Caco-2 (cell line): ENCODE results near the gene RAD23B. TPM values are rescaled to one million over a fixed set of nuclear protein-coding genes. Genes with fewer than 3 reads are reported as not detected.
A peak's percentile ranks its signal among the peaks of the same experiment; 100 is the strongest.

Experiments used
- BruUV-seq: library from RNA; stranded (reverse); fragments of 400-500 nt; replicated peaks from 2 replicates; lab custom pipeline; 2021; lab: Mats Ljungman, UMichigan
- CTCF ChIA-PET: fragments of 300-600 bp; sonication (Branson Sonifier 250); formaldehyde crosslinking; loops from one replicate; lab custom pipeline; 2022; ENCODE audit warnings: antibody characterized with exemption; lab: Charles Lee
- POLR2A ChIA-PET: fragments of 300-600 bp; sonication (Branson Sonifier 250); formaldehyde crosslinking; loops from one replicate; lab custom pipeline; 2022; ENCODE audit warnings: antibody characterized with exemption; lab: Charles Lee
- DNase-seq, 2 experiments: peaks; one replicate each; pipeline versions ENCODE4 v3.0.0 to v3.0.0-alpha.2; 2020 to 2022
- H3K27me3 ChIP-seq: replicated peaks from 2 replicates; pipeline ENCODE4 v1.6.0; 2011; ENCODE audit warnings: low read length; ENCODE audit not compliant: control insufficient read depth, insufficient read depth
- H3K36me3 ChIP-seq: 2 replicates; pipeline ENCODE4 v1.5.1; 2011; ENCODE audit warnings: low read length; ENCODE audit not compliant: control insufficient read depth, insufficient read depth
- H3K4me1 ChIP-seq: fragments of 250-450 bp; sonication (Bioruptor Pico); 2 replicates; pipeline ENCODE4 v1.5.1; 2020; ENCODE audit warnings: mild to moderate bottlenecking
- H3K4me3 ChIP-seq: 2 replicates; pipeline ENCODE4 v1.5.1; 2011; ENCODE audit warnings: low read depth, mild to moderate bottlenecking, control low read depth, low read length
- H3K9me3 ChIP-seq: fragments of 250-450 bp; sonication (Bioruptor Pico); 2 replicates; pipeline ENCODE4 v1.5.1; 2020; ENCODE audit warnings: mild to moderate bottlenecking, moderate library complexity
- H3K27ac Mint-ChIP-seq: one replicate; pipeline ENCODE4 v1.8.0; 2022; ENCODE audit warnings: mixed read lengths; ENCODE audit not compliant: unreplicated experiment
- H3K27me3 Mint-ChIP-seq: one replicate; pipeline ENCODE4 v1.8.0; 2022; ENCODE audit warnings: mixed read lengths; ENCODE audit not compliant: insufficient read depth, unreplicated experiment
- H3K36me3 Mint-ChIP-seq: one replicate; pipeline ENCODE4 v1.8.0; 2022; ENCODE audit warnings: mild to moderate bottlenecking, mixed read lengths; ENCODE audit not compliant: insufficient read depth, unreplicated experiment
- H3K4me1 Mint-ChIP-seq: one replicate; pipeline ENCODE4 v1.8.0; 2022; ENCODE audit warnings: low read depth, mixed read lengths; ENCODE audit not compliant: unreplicated experiment
- H3K4me3 Mint-ChIP-seq: one replicate; pipeline ENCODE4 v1.8.0; 2022; ENCODE audit warnings: mild to moderate bottlenecking, moderate library complexity, mixed read lengths; ENCODE audit not compliant: unreplicated experiment
- H3K9me3 Mint-ChIP-seq: one replicate; pipeline ENCODE4 v1.8.0; 2022; ENCODE audit warnings: mixed read lengths; ENCODE audit not compliant: unreplicated experiment
- CTCF ChIP-seq, 2 experiments: fragments of 200-600 bp in 1 of 2; IDR thresholded peaks; 1 replicate in 1 of 2; 2 replicates in 1 of 2; pipeline versions ENCODE4 v1.5.1 to v1.8.0; 2011 to 2022; ENCODE audit warnings: antibody characterized with exemption in 1 of 2, control low read depth in 1 of 2, inconsistent platforms in 1 of 2, low read depth in 1 of 2, low read length in 1 of 2, mild to moderate bottlenecking in 1 of 2, moderate library complexity in 1 of 2; ENCODE audit not compliant: insufficient read depth in 1 of 2, severe bottlenecking in 1 of 2, unreplicated experiment in 1 of 2
- intact Hi-C: fragments of 100-400 bp; cut with micrococcal nuclease; formaldehyde crosslinking; loops from one replicate; pipeline ENCODE4 v1.10.0; 2022; ENCODE audit not compliant: unreplicated experiment
- total RNA-seq: library from RNA; stranded (reverse); gene quantifications from 2 replicates; pipeline ENCODE4 v1.2.3, GENCODE V29; 2022

Gene RAD23B
- total RNA-seq, 1 experiment from 2014 or later = 188 TPM

GRCh38 chr9:107368696-107369095 lies 85.6 kb downstream of the RAD23B start:
- peaks cover 30% of the 10 kb centered on the region for H3K4me1 ChIP-seq
- H3K9me3 Mint-ChIP-seq = no peaks in the 10 kb centered on the region
- H3K27ac Mint-ChIP-seq = peak overlapping the region; percentile 88
- H3K4me1 Mint-ChIP-seq = peaks cover 17% of the 10 kb centered on the region
- H3K27me3 ChIP-seq = no peaks in the 10 kb centered on the region
- ChIA-PET POLR2A (no interaction called here), CTCF (interaction anchor here (0.6 kb wide), 1 partner anchor 15 kb away, joined by 3 read pairs; no protein-coding TSS in a partner anchor)
- no TSS peak for BruUV-seq
- H3K36me3 Mint-ChIP-seq = peaks cover 11% of the 10 kb centered on the region
- H3K4me3 ChIP-seq = no peak overlapping the region
- TF ChIP-seq CTCF (IDR thresholded peaks at IDR 0.05; ENCODE audit: insufficient read depth in 1 of 2, low read depth in 1 of 2, low read length in 1 of 2, severe bottlenecking in 1 of 2, unreplicated experiment in 1 of 2) = no peak
- peak; percentile 69 to 82 for DNase-seq
- intact Hi-C loops = loop anchor here (1.0 to 2.0 kb wide), 2 partner anchors 20 to 92 kb away; no protein-coding TSS in a partner anchor
- H3K27me3 Mint-ChIP-seq = no peaks in the 10 kb centered on the region
- no peaks in the 10 kb centered on the region for H3K9me3 ChIP-seq
- H3K36me3 ChIP-seq = no peaks in the 10 kb centered on the region
- H3K4me3 Mint-ChIP-seq = peak overlapping the region; percentile 63

- peaks cover 4% of the 10 kb centered on the region for H3K36me3 Mint-ChIP-seq
- intact Hi-C loops = no loop called here
Observed at GRCh38 chr9:107373809-107374208, 90.7 kb downstream of the RAD23B start.

GRCh38 chr9:107375001-107375400 lies 91.9 kb downstream of the RAD23B start:
- H3K9me3 Mint-ChIP-seq = no peaks in the 10 kb centered on the region
- no peak for TF ChIP-seq CTCF (IDR thresholded peaks at IDR 0.05; ENCODE audit: insufficient read depth in 1 of 2, low read depth in 1 of 2, low read length in 1 of 2, severe bottlenecking in 1 of 2, unreplicated experiment in 1 of 2)
- BruUV-seq = no TSS peak
- no peak overlapping the region for H3K27ac Mint-ChIP-seq
- ChIA-PET CTCF (no interaction called here), POLR2A (no interaction called here)
- H3K4me1 Mint-ChIP-seq = no peaks in the 10 kb centered on the region
- no peak overlapping the region for H3K4me3 Mint-ChIP-seq
- DNase-seq = no peak
- H3K4me1 ChIP-seq = peaks cover 31% of the 10 kb centered on the region
- H3K9me3 ChIP-seq = no peaks in the 10 kb centered on the region
- H3K36me3 Mint-ChIP-seq = no peaks in the 10 kb centered on the region
- no peaks in the 10 kb centered on the region for H3K27me3 ChIP-seq
- no peaks in the 10 kb centered on the region for H3K27me3 Mint-ChIP-seq
- intact Hi-C loops = no loop called here
- H3K36me3 ChIP-seq = no peaks in the 10 kb centered on the region
- H3K4me3 ChIP-seq = no peak overlapping the region

More at GRCh38 chr9:107373809-107374208, 90.7 kb downstream of the RAD23B start:
- no peak overlapping the region for H3K4me3 ChIP-seq
- DNase-seq = peak in 1 of 2 experiments; percentile 55
- Mint-ChIP-seq H3K27me3 (no peaks in the 10 kb centered on the region), H3K9me3 (no peaks in the 10 kb centered on the region), H3K4me3 (no peak overlapping the region), H3K4me1 (peaks cover 4% of the 10 kb centered on the region), H3K27ac (no peak overlapping the region)
- H3K27me3 ChIP-seq = no peaks in the 10 kb centered on the region
- TF ChIP-seq CTCF (IDR thresholded peaks at IDR 0.05; ENCODE audit: insufficient read depth in 1 of 2, low read depth in 1 of 2, low read length in 1 of 2, severe bottlenecking in 1 of 2, unreplicated experiment in 1 of 2) = no peak
- peaks cover 36% of the 10 kb centered on the region for H3K4me1 ChIP-seq
- ChIA-PET CTCF (no interaction called here), POLR2A (no interaction called here)
- BruUV-seq = no TSS peak
- H3K36me3 ChIP-seq = no peaks in the 10 kb centered on the region
- no peaks in the 10 kb centered on the region for H3K9me3 ChIP-seq
